PFSK-1 (cell line): ENCODE data around the gene PAPSS1.

Experiments
- POLR2AphosphoS5 ChIP-seq: IDR thresholded peaks from 2 replicates; pipeline ENCODE4 v1.6.1; 2012; ENCODE audit warnings: low read depth, mild to moderate bottlenecking, control low read depth, low read length, moderate library complexity
- REST ChIP-seq, 2 experiments: IDR thresholded peaks; 2 replicates each; pipeline versions ENCODE4 v1.6.1 to v1.8.0; 2011 to 2012; ENCODE audit warnings: low read depth in 2 of 2, low read length in 2 of 2, control low read depth in 1 of 2, inconsistent platforms in 1 of 2, mild to moderate bottlenecking in 1 of 2, moderate library complexity in 1 of 2; ENCODE audit not compliant: insufficient read depth in 1 of 2
- TAF1 ChIP-seq: IDR thresholded peaks from 2 replicates; pipeline ENCODE4 v1.6.1; 2012; ENCODE audit warnings: low read length, control low read depth, borderline replicate concordance; ENCODE audit not compliant: insufficient read depth

GRCh38 chr4:107658400-107659336 lies 61.4 kb downstream of the PAPSS1 start:
- TF ChIP-seq POLR2AphosphoS5, result no peak
- TF ChIP-seq REST (IDR thresholded peaks at IDR 0.05; ENCODE audit: insufficient read depth in 1 of 2, low read depth in 2 of 2, low read length in 2 of 2), result no peak
- TF ChIP-seq TAF1, result no peak
